ENCODE data around the gene OLFML1.
A peak's percentile ranks its signal among the peaks of the same experiment; 100 is the strongest.

The OLFML1 gene

DNA sequence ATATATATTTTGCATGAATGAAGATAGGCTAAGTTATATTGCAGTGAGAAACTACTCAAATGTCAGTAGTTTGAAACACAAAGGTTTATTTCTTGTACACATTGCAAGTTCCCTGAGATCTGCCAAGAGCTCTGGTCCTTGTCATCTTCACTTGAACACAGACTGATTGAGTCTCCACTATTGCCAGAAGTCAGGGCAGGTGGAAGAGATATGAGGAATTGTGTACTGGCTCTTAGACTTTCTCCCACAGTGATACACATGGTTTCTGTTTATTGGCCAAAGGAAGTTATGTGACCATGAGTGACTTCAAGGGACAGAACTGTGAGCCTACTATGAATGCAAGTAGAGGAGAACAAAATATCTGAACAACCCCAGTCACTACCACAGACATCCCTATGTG lies 72.7 kb downstream of the OLFML1 start:
- Histone ChIP-seq H3K27ac (ENCODE audit: extremely low read depth, low read depth, low read length) (no peak overlapping the region), H3K36me3 (ENCODE audit: control insufficient read depth in 2 of 2, insufficient read depth in 1 of 2, low read length in 2 of 2) (no peaks in the 10 kb centered on the region), H3K4me3 (ENCODE audit: low read depth, low read length) (no peak overlapping the region), H3K4me1 (ENCODE audit: control insufficient read depth, insufficient read depth, low read length) (no peaks in the 10 kb centered on the region), H3K9me3 (ENCODE audit: control insufficient read depth, insufficient read depth, low read depth, low read length) (no peaks in the 10 kb centered on the region)
- POLR2A ChIA-PET, result no interaction called here
- CTCF ChIA-PET, result interaction anchor here (0.6 to 1.7 kb wide), 3 partner anchors 11 to 176 kb away, joined by 3 to 4 read pairs (median 3); no protein-coding TSS in a partner anchor
- TF ChIP-seq ZEB2 (tag by site-specific recombination; IDR thresholded peaks at IDR 0.05), result no peak
- TF ChIP-seq ZNF626 (tag by site-specific recombination; IDR thresholded peaks at IDR 0.05), result no peak
- TF ChIP-seq SCRT2 (tag by site-specific recombination; IDR thresholded peaks at IDR 0.05), result no peak
- TF ChIP-seq, protein P1, sequence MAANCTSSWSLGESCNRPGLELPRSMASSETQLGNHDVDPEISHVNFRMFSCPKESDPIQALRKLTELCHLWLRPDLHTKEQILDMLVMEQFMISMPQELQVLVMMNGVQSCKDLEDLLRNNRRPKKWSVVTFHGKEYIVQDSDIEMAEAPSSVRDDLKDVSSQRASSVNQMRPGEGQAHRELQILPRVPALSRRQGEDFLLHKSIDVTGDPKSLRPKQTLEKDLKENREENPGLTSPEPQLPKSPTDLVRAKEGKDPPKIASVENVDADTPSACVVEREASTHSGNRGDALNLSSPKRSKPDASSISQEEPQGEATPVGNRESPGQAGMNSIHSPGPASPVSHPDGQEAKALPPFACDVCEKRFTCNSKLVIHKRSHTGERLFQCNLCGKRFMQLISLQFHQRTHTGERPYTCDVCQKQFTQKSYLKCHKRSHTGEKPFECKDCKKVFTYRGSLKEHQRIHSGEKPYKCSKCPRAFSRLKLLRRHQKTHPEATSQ (tag by site-specific recombination; IDR thresholded peaks at IDR 0.05), result no peak
- TF ChIP-seq ZNF830 (tag by site-specific recombination; IDR thresholded peaks at IDR 0.05; ENCODE audit: low read depth), result no peak
- TF ChIP-seq ZNF146 (tag by site-specific recombination; IDR thresholded peaks at IDR 0.05), result no peak
- TF ChIP-seq SP3 (tag by site-specific recombination; IDR thresholded peaks at IDR 0.05), result no peak

DNA sequence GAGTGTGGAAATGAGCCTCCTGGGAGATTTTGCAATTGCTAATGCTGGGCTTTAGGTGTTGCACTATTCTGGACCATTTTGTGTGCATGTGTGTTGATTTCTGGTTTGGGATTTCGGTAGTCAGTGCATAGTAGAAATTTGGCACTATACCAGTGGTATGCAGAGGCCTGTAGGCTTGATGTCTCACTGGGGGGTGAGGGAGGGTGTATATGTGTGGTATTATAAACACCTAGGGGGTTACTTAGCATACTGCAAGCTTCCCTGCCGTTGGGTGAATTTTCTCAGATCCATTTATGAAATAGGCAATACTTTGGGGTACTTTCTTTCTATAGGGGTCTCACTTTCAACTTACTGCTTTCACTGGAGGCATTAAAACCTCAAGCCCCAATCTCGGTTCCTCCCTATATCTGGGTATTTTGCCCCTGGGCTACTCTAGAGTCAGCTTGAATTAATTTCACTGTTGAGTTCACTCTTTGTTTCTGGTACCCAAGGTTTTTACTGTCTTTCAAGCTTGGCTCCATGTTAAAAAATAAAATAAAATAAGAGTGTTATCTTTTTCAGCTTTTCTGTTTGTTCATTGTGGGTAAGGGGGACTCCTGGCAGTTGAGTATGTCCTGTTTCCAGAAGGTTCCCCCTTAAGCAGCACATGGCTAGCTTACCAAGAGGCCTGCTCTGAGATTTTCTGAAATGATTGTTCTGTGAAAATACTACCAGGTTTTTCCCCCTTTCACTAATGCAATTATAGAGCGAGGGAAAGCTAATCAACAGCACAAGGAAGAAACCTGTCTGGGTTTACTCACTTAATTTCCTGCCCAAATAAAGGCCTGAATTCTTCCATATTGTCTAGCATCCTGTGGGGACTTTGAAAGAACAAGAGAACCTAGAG lies 74.3 kb downstream of the OLFML1 start:
- Histone ChIP-seq H3K36me3 (ENCODE audit: control insufficient read depth in 2 of 2, insufficient read depth in 1 of 2, low read length in 2 of 2) (no peaks in the 10 kb centered on the region), H3K27ac (ENCODE audit: extremely low read depth, low read depth, low read length) (no peak overlapping the region), H3K4me1 (ENCODE audit: control insufficient read depth, insufficient read depth, low read length) (no peaks in the 10 kb centered on the region), H3K9me3 (ENCODE audit: control insufficient read depth, insufficient read depth, low read depth, low read length) (no peaks in the 10 kb centered on the region), H3K4me3 (ENCODE audit: low read depth, low read length) (no peak overlapping the region)
- ChIA-PET POLR2A (no interaction called here), CTCF (interaction anchor here (0.7 to 3.4 kb wide), 7 partner anchors 10 to 1648 kb away, joined by 3 to 23 read pairs (median 3); no protein-coding TSS in a partner anchor)
- TF ChIP-seq ZFHX2 (tag by site-specific recombination; conservative IDR thresholded peaks at IDR 0.05) (no peak), GLIS1 (tag by site-specific recombination; IDR thresholded peaks at IDR 0.05) (peak; percentile 80)

All from HEK293 (cell line).